SK-N-SH (cell line): ENCODE results near the gene BRWD1. TPM values are rescaled to one million over a fixed set of nuclear protein-coding genes. Genes with fewer than 3 reads are reported as not detected.

Experiments used
- CTCF ChIA-PET: fragments of 300-600, 350-600 bp; formaldehyde crosslinking; extraction: SDS; loops from one replicate; lab custom pipeline; 2021; lab: Yijun Ruan, JAX
- POLR2A ChIA-PET: fragments of 350-600 bp; sonication (Branson Sonifier 250); formaldehyde crosslinking; extraction: SDS; loops from one replicate; lab custom pipeline; 2020; ENCODE audit warnings: antibody characterized with exemption, inconsistent platforms; lab: Yijun Ruan, JAX
- DNase-seq: peaks from one replicate; pipeline ENCODE4 v3.0.0; 2012
- H2AFZ ChIP-seq: fragments of 200-600 bp; sonication (generic); 2 replicates; pipeline ENCODE4 v1.8.1; 2016; ENCODE audit warnings: antibody characterized with exemption, mild to moderate bottlenecking, low read depth
- H3F3A ChIP-seq: fragments of 200-600 bp; sonication (generic); replicated peaks from 2 replicates; pipeline ENCODE3; 2016; ENCODE audit warnings: antibody characterized with exemption, mild to moderate bottlenecking; ENCODE audit not compliant: insufficient read depth
- H3K27ac ChIP-seq, 2 experiments: fragments of 200-500 bp in 1 of 2; fragments of 200-600 bp in 1 of 2; sonication (Bioruptor generic) in 1 of 2; sonication (generic), shearing (Covaris generic) in 1 of 2; 2 replicates each; pipeline versions ENCODE4 v1.5.1 to v1.6.1; 2014 to 2016; ENCODE audit warnings: low read depth in 2 of 2, inconsistent platforms in 1 of 2, low read length in 1 of 2, mild to moderate bottlenecking in 1 of 2, mixed read lengths in 1 of 2
- H3K27me3 ChIP-seq: fragments of 200-600 bp; sonication (generic), shearing (Covaris generic); 2 replicates; pipeline ENCODE4 v1.6.1; 2016; ENCODE audit warnings: mixed run types; ENCODE audit not compliant: insufficient read depth
- H3K36me3 ChIP-seq, 2 experiments: fragments of 200-500 bp in 1 of 2; fragments of 200-600 bp in 1 of 2; sonication (Bioruptor generic) in 1 of 2; sonication (generic) in 1 of 2; replicated peaks in 1 of 2; 2 replicates each; pipeline versions ENCODE3 to v1.5.1; 2014 to 2016; ENCODE audit warnings: low read length in 1 of 2, mild to moderate bottlenecking in 1 of 2; ENCODE audit not compliant: insufficient read depth in 2 of 2, control insufficient read depth in 1 of 2
- H3K4me1 ChIP-seq, 2 experiments: fragments of 200-500 bp in 1 of 2; fragments of 200-600 bp in 1 of 2; sonication (Bioruptor generic) in 1 of 2; sonication (generic), shearing (Covaris generic) in 1 of 2; 2 replicates each; pipeline versions ENCODE4 v1.5.1 to v1.6.1; 2014 to 2016; ENCODE audit warnings: low read depth in 1 of 2, low read length in 1 of 2, mixed run types in 1 of 2; ENCODE audit not compliant: insufficient read depth in 2 of 2, control insufficient read depth in 1 of 2
- H3K4me2 ChIP-seq: fragments of 200-600 bp; sonication (generic), shearing (Covaris generic); 2 replicates; pipeline ENCODE4 v1.6.1; 2017; ENCODE audit warnings: mixed run types
- H3K4me3 ChIP-seq, 2 experiments: fragments of 200-500 bp in 1 of 2; fragments of 200-600 bp in 1 of 2; sonication (Bioruptor generic) in 1 of 2; sonication (generic), shearing (Covaris generic) in 1 of 2; 2 replicates each; pipeline versions ENCODE4 v1.5.1 to v1.8.1; 2014 to 2016; ENCODE audit warnings: low read depth in 2 of 2, inconsistent platforms in 1 of 2, low read length in 1 of 2, mild to moderate bottlenecking in 1 of 2, mixed read lengths in 1 of 2, moderate library complexity in 1 of 2
- H3K79me2 ChIP-seq: fragments of 200-600 bp; sonication (generic); 2 replicates; pipeline ENCODE4 v1.8.1; 2017; ENCODE audit warnings: mild to moderate bottlenecking; ENCODE audit not compliant: insufficient read depth
- H3K9ac ChIP-seq: fragments of 200-600 bp; sonication (generic); 2 replicates; pipeline ENCODE4 v1.6.1; 2017; ENCODE audit warnings: mixed run types
- H3K9me2 ChIP-seq: fragments of 200-600 bp; sonication (generic); 2 replicates; pipeline ENCODE4 v1.6.1; 2017; ENCODE audit warnings: mixed run types
- H3K9me3 ChIP-seq: fragments of 200-600 bp; sonication (generic); 2 replicates; pipeline ENCODE4 v1.6.1; 2017; ENCODE audit warnings: mixed run types, mild to moderate bottlenecking, moderate library complexity
- H4K20me1 ChIP-seq: fragments of 200-600 bp; sonication (generic); 2 replicates; pipeline ENCODE4 v1.6.1; 2017; ENCODE audit warnings: mild to moderate bottlenecking, mixed run types; ENCODE audit not compliant: insufficient read depth
- EZH2phosphoT487 ChIP-seq: fragments of 200-600 bp; sonication (generic); IDR thresholded peaks from 2 replicates; pipeline ENCODE4 v1.6.1; 2017; ENCODE audit warnings: low read depth, mixed run types, mild to moderate bottlenecking, antibody characterized with exemption, moderate library complexity, borderline replicate concordance
- FOXJ3 ChIP-seq: sonication (generic); formaldehyde crosslinking; IDR thresholded peaks from 2 replicates; pipeline ENCODE4 v1.5.1; 2020; ENCODE audit warnings: mild to moderate bottlenecking, missing genetic modification reagents
- FOXM1 ChIP-seq: IDR thresholded peaks from 2 replicates; pipeline ENCODE4 v1.4.0; 2012; ENCODE audit warnings: low read depth, mild to moderate bottlenecking
- GATA2 ChIP-seq: sonication (generic); formaldehyde crosslinking; IDR thresholded peaks from 2 replicates; pipeline ENCODE4 v1.5.0; 2020; ENCODE audit warnings: mild to moderate bottlenecking, missing genetic modification reagents
- IRF3 ChIP-seq: fragments of 150-350 bp; IDR thresholded peaks from 2 replicates; pipeline ENCODE4 v1.6.1; 2016; ENCODE audit warnings: mild to moderate bottlenecking, low read depth, low read length
- JUND ChIP-seq: IDR thresholded peaks from 2 replicates; pipeline ENCODE4 v1.4.0; 2012
- MXI1 ChIP-seq: IDR thresholded peaks from 2 replicates; pipeline ENCODE4 v1.6.1; 2012; ENCODE audit warnings: mild to moderate bottlenecking, low read depth, low read length, improper control_type of control experiment
- NFIC ChIP-seq: IDR thresholded peaks from 2 replicates; pipeline ENCODE4 v1.4.0; 2012; ENCODE audit warnings: borderline replicate concordance
- NRF1 ChIP-seq: IDR thresholded peaks from 2 replicates; pipeline ENCODE4 v1.6.1; 2012; ENCODE audit warnings: low read depth, mild to moderate bottlenecking, low read length
- PBX3 ChIP-seq: IDR thresholded peaks from 2 replicates; pipeline ENCODE4; 2012
- POLR2AphosphoS5 ChIP-seq: IDR thresholded peaks from 2 replicates; pipeline ENCODE4 v1.6.1; 2012; ENCODE audit warnings: low read depth, low read length
- RAD21 ChIP-seq: IDR thresholded peaks from 2 replicates; pipeline ENCODE4 v1.6.1; 2012; ENCODE audit warnings: mild to moderate bottlenecking, low read length
- RCOR1 ChIP-seq: fragments of 150-350 bp; IDR thresholded peaks from 2 replicates; pipeline ENCODE4 v1.6.1; 2017; ENCODE audit warnings: antibody characterized with exemption, low read length
- REST ChIP-seq: IDR thresholded peaks from 2 replicates; pipeline ENCODE4 v1.6.1; 2012; ENCODE audit warnings: mild to moderate bottlenecking, low read depth, low read length, moderate library complexity
- RFX5 ChIP-seq: IDR thresholded peaks from 2 replicates; pipeline ENCODE4 v1.6.1; 2012; ENCODE audit warnings: mild to moderate bottlenecking, improper control_type of control experiment, low read length
- RXRA ChIP-seq: IDR thresholded peaks from 2 replicates; pipeline ENCODE4 v1.4.0; 2012; ENCODE audit warnings: low read depth, mild to moderate bottlenecking, borderline replicate concordance
- SIN3A ChIP-seq: IDR thresholded peaks from 2 replicates; pipeline ENCODE4 v1.6.1; 2012; ENCODE audit warnings: low read depth, mild to moderate bottlenecking, low read length, moderate library complexity, borderline replicate concordance
- TAF1 ChIP-seq: IDR thresholded peaks from 2 replicates; pipeline ENCODE4 v1.6.1; 2012; ENCODE audit warnings: low read depth, mild to moderate bottlenecking, low read length, moderate library complexity, borderline replicate concordance
- TEAD4 ChIP-seq: IDR thresholded peaks from 2 replicates; pipeline ENCODE4 v1.4.0; 2012; ENCODE audit warnings: mild to moderate bottlenecking, borderline replicate concordance; ENCODE audit not compliant: insufficient read depth
- USF1 ChIP-seq: IDR thresholded peaks from 2 replicates; pipeline ENCODE4 v1.4.0; 2012; ENCODE audit warnings: low read depth, borderline replicate concordance
- WGBS: methylation state at CpG from one replicate; pipeline ENCODE4 v1.1.6; 2017; ENCODE audit warnings: low lambda C conversion rate; 5-methylcytosine and 5-hydroxymethylcytosine counted together
- polyA plus RNA-seq, 3 experiments: library from polyadenylated mRNA; depleted of rRNA; stranded (reverse); fragments of >200 nt; gene quantifications; 2 replicates each; pipeline ENCODE4 v1.2.3, GENCODE V29; 2012

BRWD1 gene
- polyA plus RNA-seq, 1 of the 3 experiments (the other 2 are of a cell fraction): 7.9 TPM

- Histone ChIP-seq H3K36me3 (no peaks in the 10 kb centered on the region), H2AFZ (no peak overlapping the region), H3K9me2 (no peaks in the 10 kb centered on the region), H3K27me3 (0 out of 2 replicates have a peak, but pooled peaks cover 6% of the 10 kb centered on the region), H3K4me2 (no peak overlapping the region), H3K4me1 (no peaks in the 10 kb centered on the region), H3K9me3 (no peaks in the 10 kb centered on the region), H3K79me2 (no peaks in the 10 kb centered on the region), H3F3A (no peaks in the 10 kb centered on the region), H4K20me1 (no peaks in the 10 kb centered on the region), H3K27ac (no peak overlapping the region), H3K4me3 (no peak overlapping the region), H3K9ac (no peak overlapping the region)
- DNase-seq: no peak
- no peak for TF ChIP-seq POLR2AphosphoS5
- no peak for TF ChIP-seq RAD21
- no peak for TF ChIP-seq SIN3A
- no peak for TF ChIP-seq IRF3
- no peak for TF ChIP-seq FOXJ3 (CRISPR knock-in tag)
- TF ChIP-seq NFIC: no peak
- no peak for TF ChIP-seq JUND
- 69% methylated on average over 4 of the region's 4 CpGs for WGBS
- ChIA-PET POLR2A (interaction anchor here (1.7 kb wide), 1 partner anchor 10 kb away, joined by 7 read pairs; no protein-coding TSS in a partner anchor), CTCF (no interaction called here)
Measured at GRCh38 chr21:39359382-39359781, 46.0 kb upstream of the BRWD1 start.

- peaks cover under 1% of the 10 kb centered on the region; the same call in 1 of the 2 replicates for H4K20me1 ChIP-seq
- TF ChIP-seq SIN3A (no peak), FOXM1 (no peak), REST (no peak), GATA2 (no peak), PBX3 (no peak), TEAD4 (no peak), MXI1 (no peak), TAF1 (no peak), RCOR1 (no peak), EZH2phosphoT487 (no peak), RXRA (no peak), IRF3 (no peak), JUND (no peak), NRF1 (no peak), USF1 (no peak), NFIC (no peak), FOXJ3 (CRISPR knock-in tag) (no peak), RFX5 (no peak)
- peaks cover 2% of the 10 kb centered on the region for H3K79me2 ChIP-seq
- CTCF ChIA-PET: no interaction called here
- no peak overlapping the region for H3K4me3 ChIP-seq
- POLR2A ChIA-PET: no interaction called here
- H3K9me2 ChIP-seq: no peaks in the 10 kb centered on the region
- H3K27ac ChIP-seq: no peak overlapping the region
- peaks cover 6% of the 10 kb centered on the region for H3F3A ChIP-seq
- H3K4me1 ChIP-seq: peaks cover 0 to 8% of the 10 kb centered on the region in 2 experiments; a peak in 2 of 4 replicates
- no peak overlapping the region for H2AFZ ChIP-seq
- H3K9me3 ChIP-seq: no peaks in the 10 kb centered on the region
- H3K27me3 ChIP-seq: no peaks in the 10 kb centered on the region
- no peaks in the 10 kb centered on the region for H3K36me3 ChIP-seq
- 60% methylated on average over 3 of the region's 3 CpGs for WGBS
- DNase-seq: no peak
- H3K9ac ChIP-seq: no peak overlapping the region
- no peak overlapping the region for H3K4me2 ChIP-seq
Measured at GRCh38 chr21:39353295-39353694, 39.9 kb upstream of the BRWD1 start.
